ENCODE measurements around the gene P4HB. TPM values are rescaled to one million over a fixed set of nuclear protein-coding genes. Genes with fewer than 3 reads are reported as not detected.

The P4HB gene
- total RNA-seq, 4 donors from 2014 or later, result 497 to 717 (median 621) TPM

GRCh38 chr17:81867170-81867990 is 7.0 kb upstream of the P4HB start:
- intact Hi-C loops (cut with DNase I; ENCODE audit: low total_unique reads) (no loop called here), in situ Hi-C loops (cut with MboI; ENCODE audit: low sequenced_read_pairs in 4 of 4) (no loop called here)
- H3K27me3 ChIP-seq, result no peaks in the 10 kb centered on the region
- no peak for DNase-seq
- TF ChIP-seq POLR2A (IDR thresholded peaks at IDR 0.05), result no peak
- TF ChIP-seq CTCF (IDR thresholded peaks at IDR 0.05 in 4 of 5, conservative IDR thresholded peaks at IDR 0.05 in 1 of 5), result no peak
- ATAC-seq, result no peak
- no peak overlapping the region for H3K4me3 ChIP-seq
- H3K9me3 ChIP-seq, result no peaks in the 10 kb centered on the region
- peaks cover 0 to 21% of the 10 kb centered on the region in 2 donors for H3K36me3 ChIP-seq
- H3K27ac ChIP-seq, result peak overlapping the region; percentile 94 to 99 (median 97)
- H3K4me1 ChIP-seq, result peaks cover 53 to 61% of the 10 kb centered on the region in 2 donors

- no peaks in the 10 kb centered on the region for H3K27me3 ChIP-seq
- peak overlapping the region; percentile 94 to 99 (median 97) for H3K27ac ChIP-seq
- ATAC-seq, result no peak
- TF ChIP-seq CTCF (IDR thresholded peaks at IDR 0.05 in 4 of 5, conservative IDR thresholded peaks at IDR 0.05 in 1 of 5) (no peak), POLR2A (IDR thresholded peaks at IDR 0.05) (no peak)
- in situ Hi-C loops (cut with MboI; ENCODE audit: low sequenced_read_pairs in 4 of 4) (no loop called here), intact Hi-C loops (cut with DNase I; ENCODE audit: low total_unique reads) (no loop called here)
- peaks cover 0 to 21% of the 10 kb centered on the region in 2 donors for H3K36me3 ChIP-seq
- no peak for DNase-seq
- H3K4me1 ChIP-seq, result peaks cover 55 to 62% of the 10 kb centered on the region in 2 donors
- no peak overlapping the region for H3K4me3 ChIP-seq
- H3K9me3 ChIP-seq, result no peaks in the 10 kb centered on the region
Measured at GRCh38 chr17:81866440-81867169, 6.3 kb upstream of the P4HB start.

GRCh38 chr17:81865733-81866439 is 5.6 kb upstream of the P4HB start:
- intact Hi-C loops (cut with DNase I; ENCODE audit: low total_unique reads), result no loop called here
- ATAC-seq (no peak), DNase-seq (no peak)
- in situ Hi-C loops (cut with MboI; ENCODE audit: low sequenced_read_pairs in 4 of 4), result no loop called here
- Histone ChIP-seq H3K4me1 (peaks cover 58 to 64% of the 10 kb centered on the region in 2 donors), H3K27ac (peak overlapping the region; percentile 4 to 99 (median 70)), H3K4me3 (no peak overlapping the region), H3K9me3 (no peaks in the 10 kb centered on the region), H3K27me3 (no peaks in the 10 kb centered on the region), H3K36me3 (peaks cover 0 to 21% of the 10 kb centered on the region in 2 donors)
- TF ChIP-seq CTCF (IDR thresholded peaks at IDR 0.05 in 4 of 5, conservative IDR thresholded peaks at IDR 0.05 in 1 of 5) (no peak), POLR2A (IDR thresholded peaks at IDR 0.05) (no peak)

- H3K36me3 ChIP-seq, result peaks cover 0 to 21% of the 10 kb centered on the region in 2 donors
- DNase-seq (no peak), ATAC-seq (no peak)
- no peaks in the 10 kb centered on the region for H3K27me3 ChIP-seq
- TF ChIP-seq POLR2A (IDR thresholded peaks at IDR 0.05) (no peak), CTCF (IDR thresholded peaks at IDR 0.05 in 4 of 5, conservative IDR thresholded peaks at IDR 0.05 in 1 of 5) (no peak)
- peaks cover 56 to 63% of the 10 kb centered on the region in 2 donors for H3K4me1 ChIP-seq
- in situ Hi-C loops (cut with MboI; ENCODE audit: low sequenced_read_pairs in 4 of 4), result no loop called here
- H3K27ac ChIP-seq, result peak overlapping the region; percentile 1 to 99 (median 49)
- no peak overlapping the region for H3K4me3 ChIP-seq
- H3K9me3 ChIP-seq, result no peaks in the 10 kb centered on the region
- intact Hi-C loops (cut with DNase I; ENCODE audit: low total_unique reads), result no loop called here
Measured at GRCh38 chr17:81865358-81865732, 5.0 kb upstream of the P4HB start.

All from gastrocnemius medialis (tissue), 4 donors.